ENCODE data around the gene PDGFA.

Gene PDGFA

GRCh38 chr7:468681-469562, 50.7 kb downstream of the PDGFA start:
- in situ Hi-C loops (cut with HindIII; ENCODE audit: low sequenced_read_pairs), result no loop called here
- TF ChIP-seq CTCF (IDR thresholded peaks at IDR 0.05; ENCODE audit: low read depth, low read length, missing control alignments), result no peak
- DNase-seq (ENCODE audit: low read depth), result no peak
- H3K4me3 ChIP-seq (ENCODE audit: low read depth, low read length), result no peak overlapping the region

GRCh38 chr7:467856-468545, 51.6 kb downstream of the PDGFA start:
- in situ Hi-C loops (cut with HindIII; ENCODE audit: low sequenced_read_pairs), result no loop called here
- H3K4me3 ChIP-seq (ENCODE audit: low read depth, low read length), result no peak overlapping the region
- TF ChIP-seq CTCF (IDR thresholded peaks at IDR 0.05; ENCODE audit: low read depth, low read length, missing control alignments), result no peak
- DNase-seq (ENCODE audit: low read depth), result no peak

GRCh38 chr7:467393-467828, 52.2 kb downstream of the PDGFA start:
- TF ChIP-seq CTCF (IDR thresholded peaks at IDR 0.05; ENCODE audit: low read depth, low read length, missing control alignments), result no peak
- in situ Hi-C loops (cut with HindIII; ENCODE audit: low sequenced_read_pairs), result no loop called here
- no peak for DNase-seq (ENCODE audit: low read depth)
- no peak overlapping the region for H3K4me3 ChIP-seq (ENCODE audit: low read depth, low read length)

- TF ChIP-seq CTCF (IDR thresholded peaks at IDR 0.05; ENCODE audit: low read depth, low read length, missing control alignments), result no peak
- H3K4me3 ChIP-seq (ENCODE audit: low read depth, low read length), result no peak overlapping the region
- DNase-seq (ENCODE audit: low read depth), result no peak
- in situ Hi-C loops (cut with HindIII; ENCODE audit: low sequenced_read_pairs), result no loop called here
These were observed 53.0 kb downstream of the PDGFA start for GRCh38 chr7:466465-467191.

- in situ Hi-C loops (cut with HindIII; ENCODE audit: low sequenced_read_pairs), result no loop called here
- DNase-seq (ENCODE audit: low read depth), result no peak
- H3K4me3 ChIP-seq (ENCODE audit: low read depth, low read length), result no peak overlapping the region
- no peak for TF ChIP-seq CTCF (IDR thresholded peaks at IDR 0.05; ENCODE audit: low read depth, low read length, missing control alignments)
These were observed 53.8 kb downstream of the PDGFA start for GRCh38 chr7:465710-466400.
